Stimulated activated memory B cell treated with anti-CD40 and anti-IgM and Interleukin-4, amounts not matched to agents 10 μg/mL and 1 μg/mL and 100 μg/mL, for 72 hours (primary cell): Measurements from ENCODE around the gene PRKG1.
A peak's percentile ranks its signal among the peaks of the same experiment; 100 is the strongest.

Source experiments
- ATAC-seq: fragments of 150-1000 bp; cut with Tn5 transposase; 2 replicates; pipeline ENCODE4 v1.10.0; 2021
- H3K27ac Mint-ChIP-seq: one replicate; pipeline ENCODE4 v1.8.0; 2022; ENCODE audit warnings: mild to moderate bottlenecking, mixed read lengths
- H3K27me3 Mint-ChIP-seq: one replicate; pipeline ENCODE4 v1.8.0; 2022; ENCODE audit warnings: mixed read lengths
- H3K36me3 Mint-ChIP-seq: one replicate; pipeline ENCODE4 v1.8.0; 2022; ENCODE audit warnings: mixed read lengths
- H3K4me1 Mint-ChIP-seq: one replicate; pipeline ENCODE4 v1.8.0; 2022; ENCODE audit warnings: mixed read lengths
- H3K4me3 Mint-ChIP-seq: one replicate; pipeline ENCODE4 v1.8.0; 2022; ENCODE audit warnings: mild to moderate bottlenecking, moderate library complexity, mixed read lengths
- H3K9me3 Mint-ChIP-seq: one replicate; pipeline ENCODE4 v1.8.0; 2022; ENCODE audit warnings: mixed read lengths

PRKG1 gene

GRCh38 chr10:51706225-51706624, 631.9 kb downstream of the PRKG1 start:
- Mint-ChIP-seq H3K9me3 (no peaks in the 10 kb centered on the region), H3K36me3 (no peaks in the 10 kb centered on the region), H3K27me3 (peaks cover 13% of the 10 kb centered on the region), H3K4me3 (no peak overlapping the region), H3K27ac (no peak overlapping the region), H3K4me1 (no peaks in the 10 kb centered on the region)
- ATAC-seq = no peak

- Mint-ChIP-seq H3K27me3 (peaks cover 22% of the 10 kb centered on the region), H3K4me1 (no peaks in the 10 kb centered on the region), H3K36me3 (no peaks in the 10 kb centered on the region), H3K27ac (no peak overlapping the region), H3K9me3 (no peaks in the 10 kb centered on the region), H3K4me3 (no peak overlapping the region)
- no peak for ATAC-seq
These were observed 633.1 kb downstream of the PRKG1 start for GRCh38 chr10:51707392-51707791.

GRCh38 chr10:51707821-51708424, 633.6 kb downstream of the PRKG1 start:
- Mint-ChIP-seq H3K9me3 (no peaks in the 10 kb centered on the region), H3K27ac (no peak overlapping the region), H3K4me1 (no peaks in the 10 kb centered on the region), H3K4me3 (no peak overlapping the region), H3K36me3 (no peaks in the 10 kb centered on the region), H3K27me3 (peaks cover 22% of the 10 kb centered on the region)
- no peak for ATAC-seq

DNA sequence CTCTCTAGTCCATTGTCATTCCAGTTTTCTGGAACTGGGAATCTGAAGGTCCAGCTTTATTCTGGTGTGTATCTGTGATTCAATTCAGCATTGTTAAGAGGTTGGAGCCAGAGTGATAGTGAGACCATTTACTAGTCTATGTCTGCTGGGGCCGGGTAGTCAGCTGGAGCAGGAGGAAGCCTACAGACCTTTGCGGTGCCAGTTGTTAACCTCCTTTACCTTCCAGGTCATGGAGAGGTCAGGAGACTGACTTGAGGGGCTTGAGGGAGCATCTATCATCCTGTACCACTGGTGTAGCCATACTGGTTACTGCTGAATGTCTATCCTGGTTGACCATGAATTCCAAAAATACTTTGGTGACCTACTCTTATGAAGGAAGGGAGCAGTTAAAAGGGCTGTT, 634.3 kb downstream of the PRKG1 start:
- ATAC-seq = no peak
- no peak overlapping the region for H3K4me3 Mint-ChIP-seq
- H3K9me3 Mint-ChIP-seq = no peaks in the 10 kb centered on the region
- no peaks in the 10 kb centered on the region for H3K36me3 Mint-ChIP-seq
- no peaks in the 10 kb centered on the region for H3K4me1 Mint-ChIP-seq
- H3K27me3 Mint-ChIP-seq = peaks cover 22% of the 10 kb centered on the region
- H3K27ac Mint-ChIP-seq = no peak overlapping the region

DNA sequence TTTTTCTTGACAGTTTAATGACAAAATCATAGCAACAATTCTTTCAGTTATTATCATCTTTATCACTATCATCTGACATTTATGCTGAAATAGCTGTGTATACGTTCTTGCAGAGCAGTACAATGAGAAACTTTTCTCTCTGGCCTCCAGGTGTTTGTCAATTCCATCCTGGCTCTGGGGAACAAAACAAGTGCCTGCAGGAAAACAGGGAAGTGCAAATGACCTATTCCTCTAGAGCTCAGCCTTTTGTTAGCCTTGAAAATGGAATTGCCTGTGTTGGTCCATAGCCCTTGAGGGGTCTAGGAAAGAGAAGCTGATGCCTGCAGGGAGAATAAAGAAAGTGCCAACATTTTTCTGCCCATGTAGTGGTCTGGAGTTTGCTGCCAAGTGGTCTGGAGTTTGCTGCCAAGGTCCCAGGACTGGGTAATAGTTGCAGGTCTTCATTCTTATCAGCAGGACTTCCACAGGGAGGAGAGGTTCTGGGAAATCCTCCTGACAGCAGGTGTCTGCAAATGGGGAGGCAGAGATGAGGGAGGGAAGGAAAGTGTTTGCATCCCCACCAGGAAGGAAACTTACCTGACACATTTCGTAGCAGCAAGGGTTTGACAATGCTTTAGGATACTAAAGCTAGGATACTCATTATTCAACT, 635.2 kb downstream of the PRKG1 start:
- no peak overlapping the region for H3K27ac Mint-ChIP-seq
- H3K4me1 Mint-ChIP-seq = no peaks in the 10 kb centered on the region
- H3K4me3 Mint-ChIP-seq = no peak overlapping the region

GRCh38 chr10:51711519-51711891, 637.2 kb downstream of the PRKG1 start:
- H3K36me3 Mint-ChIP-seq = no peaks in the 10 kb centered on the region

More for the DNA sequence above, 635.2 kb downstream of the PRKG1 start:
- Mint-ChIP-seq H3K9me3 (no peaks in the 10 kb centered on the region), H3K27me3 (peaks cover 22% of the 10 kb centered on the region), H3K36me3 (no peaks in the 10 kb centered on the region)
- no peak for ATAC-seq

DNA sequence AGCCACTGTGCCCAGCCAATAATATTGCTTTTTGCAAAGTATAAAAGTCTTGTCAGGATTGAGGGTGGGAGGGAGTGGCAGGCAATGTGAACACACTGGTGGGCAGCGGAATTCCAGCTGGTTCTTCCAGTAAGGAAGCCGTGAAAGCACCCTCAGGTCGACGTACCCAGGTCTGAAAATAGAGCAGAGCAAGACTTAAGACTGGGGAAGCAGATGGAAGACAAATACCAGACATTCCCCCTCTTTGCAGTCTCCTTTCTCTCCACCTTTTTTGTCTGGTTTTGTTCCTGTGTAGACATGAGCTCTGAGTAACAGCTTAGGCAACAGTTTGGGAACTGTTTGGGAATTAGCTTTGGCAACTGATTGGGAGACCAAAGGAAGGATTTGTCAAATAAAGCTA, 642.7 kb downstream of the PRKG1 start:
- no peaks in the 10 kb centered on the region for H3K36me3 Mint-ChIP-seq
- H3K27ac Mint-ChIP-seq = no peak overlapping the region
- ATAC-seq = no peak
- H3K27me3 Mint-ChIP-seq = peaks cover 15% of the 10 kb centered on the region
- no peaks in the 10 kb centered on the region for H3K4me1 Mint-ChIP-seq
- no peak overlapping the region for H3K4me3 Mint-ChIP-seq
- no peaks in the 10 kb centered on the region for H3K9me3 Mint-ChIP-seq

More at GRCh38 chr10:51711519-51711891, 637.2 kb downstream of the PRKG1 start:
- no peak for ATAC-seq
- H3K27me3 Mint-ChIP-seq = peaks cover 30% of the 10 kb centered on the region
- H3K27ac Mint-ChIP-seq = no peak overlapping the region
- no peak overlapping the region for H3K4me3 Mint-ChIP-seq
- H3K4me1 Mint-ChIP-seq = no peaks in the 10 kb centered on the region
- no peaks in the 10 kb centered on the region for H3K9me3 Mint-ChIP-seq

GRCh38 chr10:51718804-51719291, 644.6 kb downstream of the PRKG1 start:
- Mint-ChIP-seq H3K27me3 (peaks cover 25% of the 10 kb centered on the region), H3K36me3 (no peaks in the 10 kb centered on the region), H3K4me1 (no peaks in the 10 kb centered on the region), H3K9me3 (peaks cover 3% of the 10 kb centered on the region), H3K27ac (no peak overlapping the region), H3K4me3 (no peak overlapping the region)
- peak; percentile 47 for ATAC-seq

GRCh38 chr10:51724038-51724437, 649.8 kb downstream of the PRKG1 start:
- Mint-ChIP-seq H3K27ac (no peak overlapping the region), H3K36me3 (no peaks in the 10 kb centered on the region), H3K4me1 (no peaks in the 10 kb centered on the region), H3K9me3 (peaks cover 3% of the 10 kb centered on the region), H3K27me3 (peaks cover 12% of the 10 kb centered on the region), H3K4me3 (no peak overlapping the region)
- no peak for ATAC-seq

GRCh38 chr10:51729822-51730555, 655.7 kb downstream of the PRKG1 start:
- H3K27me3 Mint-ChIP-seq = no peaks in the 10 kb centered on the region
- H3K9me3 Mint-ChIP-seq = no peaks in the 10 kb centered on the region
- H3K36me3 Mint-ChIP-seq = no peaks in the 10 kb centered on the region
- no peak for ATAC-seq
- no peaks in the 10 kb centered on the region for H3K4me1 Mint-ChIP-seq
- no peak overlapping the region for H3K4me3 Mint-ChIP-seq
- H3K27ac Mint-ChIP-seq = no peak overlapping the region

- Mint-ChIP-seq H3K27ac (no peak overlapping the region), H3K27me3 (no peaks in the 10 kb centered on the region)
These were observed 658.8 kb downstream of the PRKG1 start for GRCh38 chr10:51733057-51733456.

DNA sequence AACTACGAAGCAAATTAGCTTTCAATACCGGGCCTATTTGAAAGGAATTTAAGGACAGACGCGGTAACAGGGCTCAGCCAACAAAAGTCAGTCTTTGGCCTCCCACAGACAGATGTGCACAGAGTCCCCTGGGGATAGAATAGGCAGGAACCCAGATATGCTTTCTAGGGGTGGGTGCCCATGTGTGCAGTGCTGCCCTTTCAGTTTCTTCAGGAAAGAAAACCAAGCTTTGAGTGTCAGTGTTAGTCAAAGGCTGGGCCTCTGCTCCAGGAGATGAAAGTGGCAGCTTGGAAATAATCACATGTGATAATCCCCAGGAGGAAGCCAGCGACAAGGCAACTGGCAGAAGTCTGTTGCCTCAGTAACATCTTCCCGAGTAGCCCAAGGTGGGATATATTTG, 668.9 kb downstream of the PRKG1 start:
- H3K4me3 Mint-ChIP-seq = no peak overlapping the region
- no peaks in the 10 kb centered on the region for H3K27me3 Mint-ChIP-seq
- H3K36me3 Mint-ChIP-seq = no peaks in the 10 kb centered on the region
- H3K27ac Mint-ChIP-seq = no peak overlapping the region
- ATAC-seq = peak; percentile 89
- peaks cover 13% of the 10 kb centered on the region for H3K4me1 Mint-ChIP-seq
- no peaks in the 10 kb centered on the region for H3K9me3 Mint-ChIP-seq

More at GRCh38 chr10:51733057-51733456, 658.8 kb downstream of the PRKG1 start:
- no peak for ATAC-seq
- Mint-ChIP-seq H3K4me1 (no peaks in the 10 kb centered on the region), H3K36me3 (no peaks in the 10 kb centered on the region), H3K9me3 (no peaks in the 10 kb centered on the region), H3K4me3 (no peak overlapping the region)

DNA sequence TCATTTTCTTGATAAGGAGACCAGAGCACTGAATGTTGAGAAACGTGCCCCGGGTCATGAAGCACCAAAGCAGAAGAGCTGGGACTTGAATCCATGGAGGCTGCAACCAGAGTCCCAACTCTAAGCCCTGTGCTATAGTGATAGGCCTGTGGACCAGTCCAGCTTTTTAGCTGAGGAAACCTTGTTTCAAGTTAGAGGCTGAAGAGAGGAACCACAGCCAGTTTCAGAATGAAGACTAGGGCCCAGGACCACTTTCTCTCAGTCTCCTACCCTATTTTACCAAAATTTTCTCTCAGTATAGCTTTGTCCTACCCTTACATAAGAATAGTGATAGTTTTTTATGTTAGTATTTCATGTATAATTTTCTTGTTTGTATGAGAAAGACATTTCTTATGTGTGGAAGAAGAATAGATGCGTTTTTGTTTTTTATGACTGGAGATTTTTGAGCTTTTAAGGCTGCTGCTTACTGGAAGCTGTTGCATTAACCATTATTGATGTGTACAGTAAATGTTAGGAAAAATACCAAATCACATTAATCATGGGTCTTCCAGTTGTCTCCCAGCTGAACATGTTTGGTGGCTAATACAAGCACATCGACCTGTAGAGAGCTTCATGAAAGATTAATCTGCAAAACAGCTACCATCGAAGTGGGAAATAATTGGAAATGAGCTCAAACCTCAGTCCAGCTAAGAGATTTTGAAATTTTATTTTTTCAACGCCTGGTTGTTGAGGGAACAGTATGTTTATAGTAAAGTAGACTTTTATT, 670.1 kb downstream of the PRKG1 start:
- ATAC-seq = no peak
- Mint-ChIP-seq H3K9me3 (no peaks in the 10 kb centered on the region), H3K27ac (no peak overlapping the region), H3K4me3 (no peak overlapping the region), H3K4me1 (peaks cover 13% of the 10 kb centered on the region), H3K36me3 (no peaks in the 10 kb centered on the region), H3K27me3 (no peaks in the 10 kb centered on the region)

- H3K9me3 Mint-ChIP-seq = no peaks in the 10 kb centered on the region
- no peak overlapping the region for H3K4me3 Mint-ChIP-seq
- H3K4me1 Mint-ChIP-seq = peaks cover 13% of the 10 kb centered on the region
- no peak for ATAC-seq
- no peaks in the 10 kb centered on the region for H3K36me3 Mint-ChIP-seq
- H3K27ac Mint-ChIP-seq = no peak overlapping the region
- H3K27me3 Mint-ChIP-seq = no peaks in the 10 kb centered on the region
These were observed 671.1 kb downstream of the PRKG1 start for GRCh38 chr10:51745397-51745796.

- no peaks in the 10 kb centered on the region for H3K36me3 Mint-ChIP-seq
- H3K4me3 Mint-ChIP-seq = no peak overlapping the region
- no peaks in the 10 kb centered on the region for H3K9me3 Mint-ChIP-seq
- ATAC-seq = no peak
- no peak overlapping the region for H3K27ac Mint-ChIP-seq
- H3K27me3 Mint-ChIP-seq = no peaks in the 10 kb centered on the region
- H3K4me1 Mint-ChIP-seq = peaks cover 12% of the 10 kb centered on the region
These were observed 672.9 kb downstream of the PRKG1 start for GRCh38 chr10:51747216-51747615.
